Loucy (cell line): Measurements from ENCODE around the gene CRABP2.

Experiments
- H2AFZ ChIP-seq: fragments of 200-600 bp; sonication (generic); 2 replicates; pipeline ENCODE4 v1.6.0; 2016; ENCODE audit warnings: antibody characterized with exemption, mild to moderate bottlenecking, low read length, moderate library complexity
- H3F3A ChIP-seq: fragments of 200-600 bp; 2 replicates; pipeline ENCODE4 v1.6.0; 2016; ENCODE audit warnings: antibody characterized with exemption, low read depth, mild to moderate bottlenecking
- H3K27me3 ChIP-seq: fragments of 200-600 bp; sonication (generic); 2 replicates; pipeline ENCODE4 v1.6.1; 2014; ENCODE audit warnings: low read length, mild to moderate bottlenecking; ENCODE audit not compliant: insufficient read depth, poor library complexity, severe bottlenecking
- H3K36me3 ChIP-seq: fragments of 200-600 bp; sonication (generic); 2 replicates; pipeline ENCODE4 v1.6.1; 2016; ENCODE audit warnings: low read length; ENCODE audit not compliant: insufficient read depth
- H3K4me1 ChIP-seq: fragments of 200-600 bp; sonication (generic); 2 replicates; pipeline ENCODE4 v1.5.1; 2014; ENCODE audit warnings: low read length, mild to moderate bottlenecking; ENCODE audit not compliant: insufficient read depth, poor library complexity, severe bottlenecking
- H3K4me2 ChIP-seq: fragments of 200-600 bp; sonication (generic); 2 replicates; pipeline ENCODE4 v1.6.0; 2014; ENCODE audit warnings: antibody characterized with exemption, low read length, low read depth, mild to moderate bottlenecking; ENCODE audit not compliant: poor library complexity, severe bottlenecking
- H3K4me3 ChIP-seq: fragments of 200-600 bp; sonication (generic); 2 replicates; pipeline ENCODE4 v1.5.1; 2014; ENCODE audit warnings: low read length, mild to moderate bottlenecking, mixed read lengths; ENCODE audit not compliant: poor library complexity, severe bottlenecking
- H3K79me2 ChIP-seq: fragments of 200-600 bp; sonication (generic); 2 replicates; pipeline ENCODE4 v1.6.1; 2014; ENCODE audit warnings: low read length; ENCODE audit not compliant: insufficient read depth
- H3K9ac ChIP-seq: fragments of 200-600 bp; sonication (generic); 2 replicates; pipeline ENCODE4 v1.6.0; 2014; ENCODE audit warnings: mild to moderate bottlenecking, low read depth, low read length, moderate library complexity; ENCODE audit not compliant: poor library complexity, severe bottlenecking
- H3K9me2 ChIP-seq: fragments of 200-600 bp; sonication (generic); replicated peaks from 2 replicates; pipeline ENCODE4 v1.6.1; 2016; ENCODE audit warnings: low read depth, low read length, mixed read lengths
- H3K9me3 ChIP-seq: fragments of 200-600 bp; sonication (generic); 2 replicates; pipeline ENCODE4 v1.6.1; 2014; ENCODE audit warnings: mild to moderate bottlenecking, antibody characterized with exemption, low read length, low read depth; ENCODE audit not compliant: insufficient read depth
- H4K20me1 ChIP-seq: fragments of 200-600 bp; sonication (generic); 2 replicates; pipeline ENCODE4 v1.6.0; 2014; ENCODE audit warnings: antibody characterized with exemption, low read length, mild to moderate bottlenecking; ENCODE audit not compliant: insufficient read depth, poor library complexity, severe bottlenecking
- CTCF ChIP-seq: fragments of 200-600 bp; sonication (generic); conservative IDR thresholded peaks from 2 replicates; pipeline ENCODE4 v1.5.1; 2014; ENCODE audit warnings: mild to moderate bottlenecking, antibody characterized with exemption, low read length
- EZH2phosphoT487 ChIP-seq: fragments of 200-600 bp; IDR thresholded peaks from 2 replicates; pipeline ENCODE4 v1.6.1; 2018; ENCODE audit warnings: antibody characterized with exemption, mild to moderate bottlenecking, moderate library complexity, borderline replicate concordance

Gene CRABP2

DNA sequence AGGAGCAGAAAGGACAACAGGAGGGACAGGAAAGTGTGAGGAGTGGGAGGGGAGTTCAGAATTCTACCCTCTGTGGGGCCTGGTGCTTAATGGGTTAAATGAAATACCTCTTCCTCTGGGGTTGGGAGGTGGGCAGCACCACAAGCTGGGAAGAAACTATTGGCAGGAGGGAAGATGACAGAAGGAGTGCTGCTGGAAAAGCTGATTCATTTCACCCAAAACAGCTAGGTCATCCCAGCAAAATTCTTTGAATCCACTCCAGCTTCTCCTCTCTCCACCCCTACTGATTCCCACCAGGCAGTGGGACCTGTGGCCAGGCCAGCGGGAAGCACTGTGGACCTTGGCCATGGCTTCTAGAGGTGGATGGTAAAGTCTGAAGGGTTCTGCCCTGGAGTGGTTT is 50.7 kb downstream of the CRABP2 start:
- Histone ChIP-seq H4K20me1 (no peaks in the 10 kb centered on the region), H3K4me3 (no peak overlapping the region), H3K9me2 (no peaks in the 10 kb centered on the region), H2AFZ (no peak overlapping the region), H3K36me3 (no peaks in the 10 kb centered on the region), H3F3A (no peaks in the 10 kb centered on the region), H3K79me2 (0 out of 2 replicates have a peak, but pooled peaks cover 6% of the 10 kb centered on the region), H3K27me3 (no peaks in the 10 kb centered on the region), H3K9ac (no peak overlapping the region), H3K9me3 (no peaks in the 10 kb centered on the region), H3K4me1 (peaks cover 12% of the 10 kb centered on the region), H3K4me2 (no peak overlapping the region)
- no peak for TF ChIP-seq CTCF
- TF ChIP-seq EZH2phosphoT487: no peak

DNA sequence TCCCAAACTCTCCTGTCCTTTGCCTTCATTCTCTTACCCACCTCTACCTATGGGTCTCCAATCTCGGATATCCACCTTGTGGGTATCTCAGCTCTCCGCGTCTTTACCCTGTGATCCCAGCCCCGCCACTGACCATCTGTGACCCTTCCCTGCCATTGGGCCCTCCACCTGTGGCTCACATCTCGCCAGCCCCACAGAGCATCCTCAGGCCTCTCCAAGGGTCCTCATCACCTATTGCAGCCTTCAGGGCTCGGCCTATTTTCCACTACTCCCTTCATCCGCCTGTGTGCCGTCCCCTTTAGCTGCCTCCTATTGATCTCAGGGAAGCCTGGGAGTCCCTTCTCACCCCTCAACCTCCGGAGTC is 52.4 kb downstream of the CRABP2 start:
- H3K9ac ChIP-seq: no peak overlapping the region
- no peak for TF ChIP-seq EZH2phosphoT487
- no peak overlapping the region for H2AFZ ChIP-seq
- peaks cover 3% of the 10 kb centered on the region for H3K4me1 ChIP-seq
- no peaks in the 10 kb centered on the region for H3K9me3 ChIP-seq
- no peaks in the 10 kb centered on the region for H3K9me2 ChIP-seq
- no peaks in the 10 kb centered on the region for H3K27me3 ChIP-seq
- H3K4me2 ChIP-seq: no peak overlapping the region
- no peaks in the 10 kb centered on the region for H3K79me2 ChIP-seq
- H3K36me3 ChIP-seq: no peaks in the 10 kb centered on the region
- no peaks in the 10 kb centered on the region for H4K20me1 ChIP-seq
- H3F3A ChIP-seq: no peaks in the 10 kb centered on the region
- H3K4me3 ChIP-seq: no peak overlapping the region

GRCh38 chr1:156652131-156652991 is 53.0 kb downstream of the CRABP2 start:
- H3K4me1 ChIP-seq: no peaks in the 10 kb centered on the region
- H3K4me2 ChIP-seq: no peak overlapping the region
- no peak overlapping the region for H3K9ac ChIP-seq
- no peaks in the 10 kb centered on the region for H3F3A ChIP-seq
- no peaks in the 10 kb centered on the region for H3K36me3 ChIP-seq
- TF ChIP-seq CTCF: no peak
- no peak for TF ChIP-seq EZH2phosphoT487
- H3K79me2 ChIP-seq: no peaks in the 10 kb centered on the region
- H3K4me3 ChIP-seq: no peak overlapping the region
- H3K27me3 ChIP-seq: no peaks in the 10 kb centered on the region
- H3K9me3 ChIP-seq: no peaks in the 10 kb centered on the region
- no peaks in the 10 kb centered on the region for H3K9me2 ChIP-seq
- no peak overlapping the region for H2AFZ ChIP-seq
- no peaks in the 10 kb centered on the region for H4K20me1 ChIP-seq
